Progenitor cell of endocrine pancreas (in vitro differentiated cells): ENCODE results near the gene PROM1. TPM values are rescaled to one million over a fixed set of nuclear protein-coding genes. Genes with fewer than 3 reads are reported as not detected.
A peak's percentile ranks its signal among the peaks of the same experiment; 100 is the strongest.

Experiments used
- DNase-seq: peaks from one replicate; pipeline ENCODE4 v3.0.0; 2021; ENCODE audit warnings: low spot score; ENCODE audit not compliant: unreplicated experiment
- H3K27ac Mint-ChIP-seq: 2 replicates; pipeline ENCODE4 v1.8.0; 2021; ENCODE audit warnings: mild to moderate bottlenecking, moderate library complexity, mixed read lengths
- H3K27me3 Mint-ChIP-seq: 2 replicates; pipeline ENCODE4 v1.8.0; 2021; ENCODE audit warnings: mixed read lengths
- H3K36me3 Mint-ChIP-seq: 2 replicates; pipeline ENCODE4 v1.8.0; 2022; ENCODE audit warnings: mixed read lengths; ENCODE audit not compliant: insufficient read depth
- H3K4me1 Mint-ChIP-seq: 2 replicates; pipeline ENCODE4 v1.8.0; 2021; ENCODE audit warnings: low read depth, mixed read lengths
- H3K4me3 Mint-ChIP-seq: 2 replicates; pipeline ENCODE4 v1.8.0; 2021; ENCODE audit warnings: low read depth, mild to moderate bottlenecking, moderate library complexity, mixed read lengths
- H3K9me3 Mint-ChIP-seq: 2 replicates; pipeline ENCODE4 v1.8.0; 2021; ENCODE audit warnings: low read depth, mixed read lengths
- CTCF ChIP-seq: fragments of 200-600 bp; sonication (generic); IDR thresholded peaks from one replicate; pipeline ENCODE4 v1.5.0; 2021; ENCODE audit warnings: antibody characterized with exemption, mild to moderate bottlenecking; ENCODE audit not compliant: unreplicated experiment
- total RNA-seq: library from RNA; stranded (reverse); gene quantifications from 2 replicates; pipeline ENCODE4 v1.2.1, GENCODE V29; 2021

The PROM1 gene
- total RNA-seq, 1 donor from 2014 or later: 105 TPM

- TF ChIP-seq CTCF: no peak
- peaks cover 24% of the 10 kb centered on the region for H3K4me1 Mint-ChIP-seq
- no peaks in the 10 kb centered on the region for H3K27me3 Mint-ChIP-seq
- H3K36me3 Mint-ChIP-seq: peaks cover 13% of the 10 kb centered on the region
- DNase-seq: no peak
- no peak overlapping the region for H3K27ac Mint-ChIP-seq
- H3K9me3 Mint-ChIP-seq: no peaks in the 10 kb centered on the region
- no peak overlapping the region for H3K4me3 Mint-ChIP-seq
Measured at GRCh38 chr4:16035843-16036242, 48.0 kb downstream of the PROM1 start.

GRCh38 chr4:16034010-16034748 lies 49.6 kb downstream of the PROM1 start:
- Mint-ChIP-seq H3K27me3 (no peaks in the 10 kb centered on the region), H3K27ac (peak overlapping the region; percentile 74), H3K36me3 (peaks cover 7% of the 10 kb centered on the region), H3K9me3 (no peaks in the 10 kb centered on the region), H3K4me1 (peaks cover 32% of the 10 kb centered on the region), H3K4me3 (no peak overlapping the region)
- no peak for DNase-seq
- no peak for TF ChIP-seq CTCF

GRCh38 chr4:16032396-16032770 lies 51.4 kb downstream of the PROM1 start:
- H3K4me3 Mint-ChIP-seq: no peak overlapping the region
- no peak for TF ChIP-seq CTCF
- no peaks in the 10 kb centered on the region for H3K9me3 Mint-ChIP-seq
- H3K27me3 Mint-ChIP-seq: no peaks in the 10 kb centered on the region
- no peak for DNase-seq
- H3K4me1 Mint-ChIP-seq: peaks cover 36% of the 10 kb centered on the region
- no peak overlapping the region for H3K27ac Mint-ChIP-seq
- H3K36me3 Mint-ChIP-seq: peaks cover 5% of the 10 kb centered on the region

- no peak overlapping the region for H3K4me3 Mint-ChIP-seq
- peaks cover 32% of the 10 kb centered on the region for H3K4me1 Mint-ChIP-seq
- DNase-seq: no peak
- H3K36me3 Mint-ChIP-seq: peaks cover 3% of the 10 kb centered on the region
- no peaks in the 10 kb centered on the region for H3K9me3 Mint-ChIP-seq
- H3K27ac Mint-ChIP-seq: no peak overlapping the region
- no peak for TF ChIP-seq CTCF
- H3K27me3 Mint-ChIP-seq: no peaks in the 10 kb centered on the region
Measured at GRCh38 chr4:16031546-16032395, 52.1 kb downstream of the PROM1 start.

GRCh38 chr4:16029886-16030285 lies 53.9 kb downstream of the PROM1 start:
- H3K27ac Mint-ChIP-seq: peak overlapping the region; percentile 82

More at GRCh38 chr4:16029886-16030285, 53.9 kb downstream of the PROM1 start:
- TF ChIP-seq CTCF: no peak
- Mint-ChIP-seq H3K9me3 (no peaks in the 10 kb centered on the region), H3K4me3 (no peak overlapping the region), H3K27me3 (no peaks in the 10 kb centered on the region), H3K36me3 (no peaks in the 10 kb centered on the region), H3K4me1 (peaks cover 29% of the 10 kb centered on the region)
- DNase-seq: no peak
